Measurements from ENCODE around the gene AIG1. TPM values are rescaled to one million over a fixed set of nuclear protein-coding genes. Genes with fewer than 3 reads are reported as not detected.

AIG1 gene
- total and polyA plus RNA-seq, 2 of the 4 experiments (the other 2 are of a cell fraction): 21.3 to 27.1 TPM

GRCh38 chr6:143390278-143390677 lies 329.6 kb downstream of the AIG1 start:
- H2BK15ac ChIP-seq (ENCODE audit: low read depth, low read length): no peak overlapping the region
- intact Hi-C loops (cut with micrococcal nuclease) (no loop called here), in situ Hi-C loops (cut with MboI; ENCODE audit: low sequenced_read_pairs) (no loop called here), dilution Hi-C loops (cut with HindIII; ENCODE audit: low sequenced_read_pairs, unreplicated experiment) (no loop called here)
- no peak overlapping the region for H3K23ac ChIP-seq (ENCODE audit: low read depth, low read length)
- no peak overlapping the region for H3K4ac ChIP-seq (ENCODE audit: low read depth, low read length)
- H3K9me1 ChIP-seq (ENCODE audit: insufficient read depth, low read length): no peaks in the 10 kb centered on the region
- no peaks in the 10 kb centered on the region for H3K9me3 ChIP-seq (ENCODE audit: control insufficient read depth, insufficient read depth, low read length)
- ATAC-seq (ENCODE audit: low read depth): no peak
- H3K27ac ChIP-seq (ENCODE audit: insufficient read depth, low read length): no peak overlapping the region
- H4K5ac ChIP-seq (ENCODE audit: low read depth, low read length): no peak overlapping the region
- no peak overlapping the region for H4K8ac ChIP-seq (ENCODE audit: low read depth in 2 of 2, low read length in 2 of 2)
- H3K27me3 ChIP-seq (ENCODE audit: control insufficient read depth, insufficient read depth, low read length): peaks cover 11% of the 10 kb centered on the region
- BruUV-seq (replicated peaks): no TSS peak
- no peaks in the 10 kb centered on the region for H3K79me1 ChIP-seq (ENCODE audit: low read depth in 1 of 2, low read length in 2 of 2)
- no peak overlapping the region for H2AK9ac ChIP-seq (replicated peaks; ENCODE audit: low read depth, low read length, poor library complexity)
- no peak overlapping the region for H3K9ac ChIP-seq (ENCODE audit: low read depth, low read length)
- H3K14ac ChIP-seq (replicated peaks; ENCODE audit: low read depth, low read length): no peak overlapping the region
- H3K36me3 ChIP-seq (ENCODE audit: control insufficient read depth, insufficient read depth, low read length): no peaks in the 10 kb centered on the region
- ChIA-PET POLR2A (ENCODE audit: unreplicated experiment) (no interaction called here), CTCF (no interaction called here)
- H3K4me1 ChIP-seq (ENCODE audit: control insufficient read depth, insufficient read depth, low read length): no peaks in the 10 kb centered on the region
- no peak overlapping the region for H2AK5ac ChIP-seq (ENCODE audit: low read depth, low read length)
- no peak for DNase-seq
- no peak overlapping the region for H3K4me2 ChIP-seq (ENCODE audit: low read depth, low read length)
- H2BK5ac ChIP-seq (ENCODE audit: low read depth, low read length, poor library complexity, severe bottlenecking): no peak overlapping the region
- 83% methylated on average over 1 of the region's 3 CpGs; no CpG with 5 or more reads in 1 of the 2 experiments for WGBS, 2 experiments (ENCODE audit: extremely low coverage in 2 of 2, insufficient read length in 1 of 2)
- H2BK120ac ChIP-seq (ENCODE audit: low read depth, low read length): no peak overlapping the region
- H2AFZ ChIP-seq (replicated peaks; ENCODE audit: low read length, poor library complexity): no peak overlapping the region
- H3K4me3 ChIP-seq (ENCODE audit: insufficient read depth, low read depth, low read length): no peak overlapping the region
- no peak overlapping the region for H3K18ac ChIP-seq (ENCODE audit: low read depth, low read length)
- no peak overlapping the region for H3K56ac ChIP-seq (ENCODE audit: extremely low read depth, insufficient read depth, low read length)
- H2BK20ac ChIP-seq (ENCODE audit: low read depth, low read length): no peak overlapping the region
- no peak overlapping the region for H4K91ac ChIP-seq (ENCODE audit: insufficient read depth, low read depth, low read length)
- no peaks in the 10 kb centered on the region for H4K20me1 ChIP-seq (ENCODE audit: insufficient read depth, low read length)
- no peak for TF ChIP-seq RFX5 (IDR thresholded peaks at IDR 0.05; ENCODE audit: low read depth, low read length)
- no peak for TF ChIP-seq FOS (IDR thresholded peaks at IDR 0.05; ENCODE audit: low read depth, low read length)
- TF ChIP-seq NFE2L2 (IDR thresholded peaks at IDR 0.05; ENCODE audit: low read depth, low read length): no peak
- TF ChIP-seq MAFK (IDR thresholded peaks at IDR 0.05; ENCODE audit: low read depth, low read length): no peak

Other genes starting within 250 kb of the AIG1 start
- 11.1 and 11.3 TPM in 2 replicates for gene HIVEP2, start 115.7 kb upstream of the AIG1 start, total RNA-seq (2012; rRNA removed)
- 4.2 and 4.3 TPM in 2 replicates for gene HIVEP2, start 115.7 kb upstream of the AIG1 start, polyA plus RNA-seq (2012; rRNA removed)